ENCODE measurements around the gene GYG2. TPM values are rescaled to one million over a fixed set of nuclear protein-coding genes. Genes with fewer than 3 reads are reported as not detected.
A peak's percentile ranks its signal among the peaks of the same experiment; 100 is the strongest.

The GYG2 gene
- total and polyA plus RNA-seq, 2 of the 13 experiments (the other 11 are each of a cell fraction or from before 2014, with no cell fraction given) = 20.0 to 24.3 TPM

DNA sequence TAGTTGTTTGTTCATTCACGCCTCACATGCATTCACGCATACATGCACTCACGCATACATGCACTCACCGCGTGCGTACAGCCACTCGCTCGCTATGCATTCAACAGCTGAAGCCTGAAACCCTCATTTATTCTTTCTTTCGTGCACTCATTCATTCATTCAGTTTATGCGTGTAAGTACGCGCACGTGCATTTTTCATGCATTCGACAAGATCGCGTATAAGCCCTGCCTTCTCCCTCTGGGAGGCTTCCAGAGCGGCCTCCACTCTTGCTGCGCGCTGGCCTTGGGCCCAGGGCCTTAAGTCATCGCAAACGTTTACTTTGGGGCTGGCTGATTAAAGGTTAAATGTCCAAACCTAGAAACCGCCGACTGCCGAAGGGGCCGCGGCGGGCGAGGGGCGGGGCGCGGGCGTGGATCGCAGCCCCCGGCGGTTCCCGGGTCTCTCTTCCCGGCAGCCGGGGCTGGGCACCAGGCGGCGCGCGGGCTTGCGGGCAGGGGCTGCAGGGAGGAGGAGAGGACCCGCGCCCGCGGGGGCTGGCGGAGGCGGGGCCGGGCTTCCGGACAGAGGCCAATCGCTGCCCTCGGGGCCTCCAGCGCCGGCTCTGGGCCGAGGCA, at the start of gene GYG2 (continued):
- TF ChIP-seq, protein P1, sequence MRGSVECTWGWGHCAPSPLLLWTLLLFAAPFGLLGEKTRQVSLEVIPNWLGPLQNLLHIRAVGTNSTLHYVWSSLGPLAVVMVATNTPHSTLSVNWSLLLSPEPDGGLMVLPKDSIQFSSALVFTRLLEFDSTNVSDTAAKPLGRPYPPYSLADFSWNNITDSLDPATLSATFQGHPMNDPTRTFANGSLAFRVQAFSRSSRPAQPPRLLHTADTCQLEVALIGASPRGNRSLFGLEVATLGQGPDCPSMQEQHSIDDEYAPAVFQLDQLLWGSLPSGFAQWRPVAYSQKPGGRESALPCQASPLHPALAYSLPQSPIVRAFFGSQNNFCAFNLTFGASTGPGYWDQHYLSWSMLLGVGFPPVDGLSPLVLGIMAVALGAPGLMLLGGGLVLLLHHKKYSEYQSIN (CRISPR knock-in tag; IDR thresholded peaks at IDR 0.05; ENCODE audit: borderline replicate concordance) = no peak
- peak; percentile 51; the same call in 1 of the 2 replicates for TF ChIP-seq HDAC2 (CRISPR knock-in tag; IDR thresholded peaks at IDR 0.05)
- TF ChIP-seq, protein P2, sequence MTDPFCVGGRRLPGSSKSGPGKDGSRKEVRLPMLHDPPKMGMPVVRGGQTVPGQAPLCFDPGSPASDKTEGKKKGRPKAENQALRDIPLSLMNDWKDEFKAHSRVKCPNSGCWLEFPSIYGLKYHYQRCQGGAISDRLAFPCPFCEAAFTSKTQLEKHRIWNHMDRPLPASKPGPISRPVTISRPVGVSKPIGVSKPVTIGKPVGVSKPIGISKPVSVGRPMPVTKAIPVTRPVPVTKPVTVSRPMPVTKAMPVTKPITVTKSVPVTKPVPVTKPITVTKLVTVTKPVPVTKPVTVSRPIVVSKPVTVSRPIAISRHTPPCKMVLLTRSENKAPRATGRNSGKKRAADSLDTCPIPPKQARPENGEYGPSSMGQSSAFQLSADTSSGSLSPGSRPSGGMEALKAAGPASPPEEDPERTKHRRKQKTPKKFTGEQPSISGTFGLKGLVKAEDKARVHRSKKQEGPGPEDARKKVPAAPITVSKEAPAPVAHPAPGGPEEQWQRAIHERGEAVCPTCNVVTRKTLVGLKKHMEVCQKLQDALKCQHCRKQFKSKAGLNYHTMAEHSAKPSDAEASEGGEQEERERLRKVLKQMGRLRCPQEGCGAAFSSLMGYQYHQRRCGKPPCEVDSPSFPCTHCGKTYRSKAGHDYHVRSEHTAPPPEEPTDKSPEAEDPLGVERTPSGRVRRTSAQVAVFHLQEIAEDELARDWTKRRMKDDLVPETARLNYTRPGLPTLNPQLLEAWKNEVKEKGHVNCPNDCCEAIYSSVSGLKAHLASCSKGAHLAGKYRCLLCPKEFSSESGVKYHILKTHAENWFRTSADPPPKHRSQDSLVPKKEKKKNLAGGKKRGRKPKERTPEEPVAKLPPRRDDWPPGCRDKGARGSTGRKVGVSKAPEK (CRISPR knock-in tag; IDR thresholded peaks at IDR 0.05; ENCODE audit: borderline replicate concordance) = no peak
- TF ChIP-seq ZNF18 (CRISPR knock-in tag; IDR thresholded peaks at IDR 0.05; ENCODE audit: insufficient replicate concordance) = no peak
- TF ChIP-seq NCOA2 (CRISPR knock-in tag; IDR thresholded peaks at IDR 0.05) = peak; percentile 43; the same call in 1 of the 2 replicates
- TF ChIP-seq ARID5B (CRISPR knock-in tag; IDR thresholded peaks at IDR 0.05) = peak; percentile 68
- peak; percentile 25; the same call in 1 of the 2 replicates for TF ChIP-seq NFYB (CRISPR knock-in tag; IDR thresholded peaks at IDR 0.05)
- TF ChIP-seq ZBTB3 (CRISPR knock-in tag; IDR thresholded peaks at IDR 0.05; ENCODE audit: borderline replicate concordance, low read depth) = no peak
- TF ChIP-seq MTA1 (CRISPR knock-in tag; IDR thresholded peaks at IDR 0.05; ENCODE audit: borderline replicate concordance) = peak; percentile 74; the same call in 1 of the 2 replicates
- TF ChIP-seq SOX5 (CRISPR knock-in tag; IDR thresholded peaks at IDR 0.05; ENCODE audit: borderline replicate concordance) = no peak
- TF ChIP-seq, protein P3, sequence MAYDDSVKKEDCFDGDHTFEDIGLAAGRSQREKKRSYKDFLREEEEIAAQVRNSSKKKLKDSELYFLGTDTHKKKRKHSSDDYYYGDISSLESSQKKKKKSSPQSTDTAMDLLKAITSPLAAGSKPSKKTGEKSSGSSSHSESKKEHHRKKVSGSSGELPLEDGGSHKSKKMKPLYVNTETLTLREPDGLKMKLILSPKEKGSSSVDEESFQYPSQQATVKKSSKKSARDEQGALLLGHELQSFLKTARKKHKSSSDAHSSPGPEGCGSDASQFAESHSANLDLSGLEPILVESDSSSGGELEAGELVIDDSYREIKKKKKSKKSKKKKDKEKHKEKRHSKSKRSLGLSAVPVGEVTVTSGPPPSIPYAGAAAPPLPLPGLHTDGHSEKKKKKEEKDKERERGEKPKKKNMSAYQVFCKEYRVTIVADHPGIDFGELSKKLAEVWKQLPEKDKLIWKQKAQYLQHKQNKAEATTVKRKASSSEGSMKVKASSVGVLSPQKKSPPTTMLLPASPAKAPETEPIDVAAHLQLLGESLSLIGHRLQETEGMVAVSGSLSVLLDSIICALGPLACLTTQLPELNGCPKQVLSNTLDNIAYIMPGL (CRISPR knock-in tag; IDR thresholded peaks at IDR 0.05; ENCODE audit: borderline replicate concordance in 1 of 2, low read depth in 1 of 2) = no peak
- no peak for TF ChIP-seq NRL (CRISPR knock-in tag; IDR thresholded peaks at IDR 0.05; ENCODE audit: borderline replicate concordance)
- TF ChIP-seq ZSCAN30 (CRISPR knock-in tag; IDR thresholded peaks at IDR 0.05) = no peak
- TF ChIP-seq NONO (IDR thresholded peaks at IDR 0.05) = no peak
- peak; percentile 41; the same call in 1 of the 2 replicates for TF ChIP-seq NONO (CRISPR knock-in tag; conservative IDR thresholded peaks at IDR 0.05)
